Measurements from ENCODE around the gene TLN1.

The TLN1 gene

DNA sequence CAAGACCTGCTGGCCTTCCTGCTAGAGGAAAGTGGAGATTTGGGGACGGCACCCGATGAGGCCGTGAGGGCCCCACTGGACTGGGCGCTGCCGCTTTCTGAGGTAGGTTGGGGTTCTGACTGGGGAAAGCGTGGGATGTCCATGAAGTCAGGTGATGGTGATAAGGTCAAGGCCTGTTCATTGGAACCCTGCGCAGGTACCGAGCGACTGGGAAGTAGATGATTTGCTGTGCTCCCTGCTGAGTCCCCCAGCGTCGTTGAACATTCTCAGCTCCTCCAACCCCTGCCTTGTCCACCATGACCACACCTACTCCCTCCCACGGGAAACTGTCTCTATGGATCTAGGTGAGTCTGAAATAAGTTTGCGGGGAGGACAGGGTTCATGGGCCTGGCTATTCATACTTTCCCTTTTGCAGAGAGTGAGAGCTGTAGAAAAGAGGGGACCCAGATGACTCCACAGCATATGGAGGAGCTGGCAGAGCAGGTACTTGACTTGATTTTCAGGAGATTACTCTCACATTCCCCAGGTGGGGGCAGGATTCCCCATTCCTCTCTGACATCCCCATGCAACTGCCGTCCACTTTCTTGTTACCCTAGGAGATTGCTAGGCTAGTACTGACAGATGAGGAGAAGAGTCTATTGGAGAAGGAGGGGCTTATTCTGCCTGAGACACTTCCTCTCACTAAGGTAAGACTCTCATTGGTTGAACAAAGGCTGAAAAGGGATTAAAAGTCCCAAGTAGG is 976 bp upstream of the TLN1 start:
- DNase-seq (ENCODE audit: low read depth), result peak; percentile 61
- peak overlapping the region; percentile 92 for H3K4me3 ChIP-seq (replicated peaks; ENCODE audit: low read depth, low read length)
- TF ChIP-seq, protein P1, sequence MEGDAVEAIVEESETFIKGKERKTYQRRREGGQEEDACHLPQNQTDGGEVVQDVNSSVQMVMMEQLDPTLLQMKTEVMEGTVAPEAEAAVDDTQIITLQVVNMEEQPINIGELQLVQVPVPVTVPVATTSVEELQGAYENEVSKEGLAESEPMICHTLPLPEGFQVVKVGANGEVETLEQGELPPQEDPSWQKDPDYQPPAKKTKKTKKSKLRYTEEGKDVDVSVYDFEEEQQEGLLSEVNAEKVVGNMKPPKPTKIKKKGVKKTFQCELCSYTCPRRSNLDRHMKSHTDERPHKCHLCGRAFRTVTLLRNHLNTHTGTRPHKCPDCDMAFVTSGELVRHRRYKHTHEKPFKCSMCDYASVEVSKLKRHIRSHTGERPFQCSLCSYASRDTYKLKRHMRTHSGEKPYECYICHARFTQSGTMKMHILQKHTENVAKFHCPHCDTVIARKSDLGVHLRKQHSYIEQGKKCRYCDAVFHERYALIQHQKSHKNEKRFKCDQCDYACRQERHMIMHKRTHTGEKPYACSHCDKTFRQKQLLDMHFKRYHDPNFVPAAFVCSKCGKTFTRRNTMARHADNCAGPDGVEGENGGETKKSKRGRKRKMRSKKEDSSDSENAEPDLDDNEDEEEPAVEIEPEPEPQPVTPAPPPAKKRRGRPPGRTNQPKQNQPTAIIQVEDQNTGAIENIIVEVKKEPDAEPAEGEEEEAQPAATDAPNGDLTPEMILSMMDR (IDR thresholded peaks at IDR 0.05; ENCODE audit: low read length, missing control alignments), result no peak

DNA sequence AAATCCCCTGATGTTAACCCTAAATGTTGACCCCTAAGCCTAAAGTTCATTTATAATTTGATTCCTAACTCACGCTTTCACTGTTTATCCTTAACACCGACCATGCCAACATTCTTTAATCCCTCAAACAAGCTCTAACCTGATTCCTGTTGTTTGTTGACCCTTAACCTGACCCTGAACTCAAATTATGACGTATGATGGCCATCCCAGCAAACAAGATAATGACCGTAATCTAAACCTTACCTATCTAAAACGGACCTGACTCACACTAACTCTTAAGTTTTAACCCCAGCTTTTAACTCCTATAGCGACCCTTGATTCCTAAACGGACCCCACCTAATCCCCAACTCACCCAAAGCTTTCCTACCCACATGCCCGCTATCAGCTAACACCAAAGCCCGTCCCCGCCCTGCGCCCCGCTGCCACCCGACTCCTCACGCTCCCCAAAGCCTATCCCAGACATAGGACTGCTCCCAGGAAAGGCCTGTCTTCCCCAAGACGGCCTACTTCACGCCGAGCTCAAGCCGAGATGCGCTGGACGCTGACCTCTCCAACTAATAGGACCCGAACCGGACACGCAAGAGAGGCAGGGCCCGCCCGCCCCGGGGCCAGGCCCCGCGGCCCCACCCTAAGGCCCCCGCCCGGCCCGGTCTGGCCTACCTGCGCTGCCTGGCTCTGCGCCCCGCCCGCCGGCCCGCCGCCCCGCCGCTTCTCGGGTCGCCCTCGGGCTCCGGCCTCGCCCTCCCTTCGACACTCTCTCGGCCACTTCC is 395 bp downstream of the TLN1 start:
- no peak for DNase-seq (ENCODE audit: low read depth)

DNA sequence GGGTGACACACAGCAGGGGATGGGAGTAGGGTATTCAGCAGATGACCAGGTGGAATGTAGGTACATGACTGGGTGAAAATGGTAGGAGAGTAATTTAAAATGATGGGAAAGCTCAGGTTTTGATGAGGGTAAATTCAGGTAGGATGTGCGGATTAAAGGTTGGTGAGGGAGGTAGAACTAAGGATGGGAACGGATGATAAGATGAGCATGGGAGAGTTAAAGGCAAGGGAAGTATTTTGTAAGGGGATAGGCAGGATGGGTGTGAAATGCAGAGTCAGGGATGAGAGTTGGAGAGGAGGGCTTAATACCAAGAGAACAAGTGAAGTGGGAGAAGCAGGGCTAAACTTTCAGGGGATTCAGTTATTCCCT is 1.5 kb downstream of the TLN1 start:
- DNase-seq (ENCODE audit: low read depth), result no peak
- TF ChIP-seq, protein P1 (IDR thresholded peaks at IDR 0.05; ENCODE audit: low read length, missing control alignments), result no peak
- peak overlapping the region; percentile 92 for H3K4me3 ChIP-seq (replicated peaks; ENCODE audit: low read depth, low read length)

More for the DNA sequence above, 395 bp downstream of the TLN1 start:
- TF ChIP-seq, protein P1 (IDR thresholded peaks at IDR 0.05; ENCODE audit: low read length, missing control alignments), result no peak
- H3K4me3 ChIP-seq (replicated peaks; ENCODE audit: low read depth, low read length), result peak overlapping the region; percentile 92

DNA sequence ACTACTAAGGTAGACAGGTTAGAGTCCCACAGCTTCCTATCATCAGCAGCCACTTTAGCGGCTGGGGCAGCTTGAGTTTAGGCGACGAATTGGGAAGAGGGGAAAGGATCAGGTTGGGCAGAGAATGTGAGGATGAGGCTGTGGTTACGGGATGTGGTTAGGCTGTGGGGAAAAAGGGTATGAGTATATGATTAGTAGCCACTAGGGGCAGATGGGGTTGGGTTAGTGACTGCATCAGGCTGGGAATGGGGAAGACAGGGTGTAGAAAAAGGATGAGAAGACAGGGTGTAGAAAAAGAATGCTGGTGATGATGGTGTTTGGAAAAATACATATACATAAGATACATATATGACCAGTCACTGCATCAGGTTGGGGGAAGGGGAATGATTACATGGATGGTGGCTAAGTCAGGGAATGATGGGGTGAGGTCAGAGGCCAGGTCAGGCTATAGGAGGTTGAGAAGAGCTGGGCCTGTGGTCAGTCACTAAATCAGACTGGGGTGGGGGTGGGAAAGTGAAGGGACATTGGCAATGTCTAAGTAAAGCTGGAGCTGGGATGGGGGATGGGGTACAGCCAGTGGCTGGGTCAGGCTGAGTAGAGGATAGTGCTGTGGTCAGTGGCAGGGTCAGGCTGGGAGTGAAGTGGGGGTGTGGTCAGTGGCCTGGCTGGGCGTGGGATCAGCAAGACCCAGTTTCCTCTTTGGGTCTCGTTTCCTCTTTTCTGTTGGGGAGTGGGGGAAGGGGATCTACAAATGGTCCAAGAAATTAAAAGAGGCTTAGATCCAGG is 2.1 kb downstream of the TLN1 start:
- peak overlapping the region; percentile 92 for H3K4me3 ChIP-seq (replicated peaks; ENCODE audit: low read depth, low read length)
- DNase-seq (ENCODE audit: low read depth), result peak; percentile 79
- TF ChIP-seq, protein P1 (IDR thresholded peaks at IDR 0.05; ENCODE audit: low read length, missing control alignments), result peak; percentile 77

DNA sequence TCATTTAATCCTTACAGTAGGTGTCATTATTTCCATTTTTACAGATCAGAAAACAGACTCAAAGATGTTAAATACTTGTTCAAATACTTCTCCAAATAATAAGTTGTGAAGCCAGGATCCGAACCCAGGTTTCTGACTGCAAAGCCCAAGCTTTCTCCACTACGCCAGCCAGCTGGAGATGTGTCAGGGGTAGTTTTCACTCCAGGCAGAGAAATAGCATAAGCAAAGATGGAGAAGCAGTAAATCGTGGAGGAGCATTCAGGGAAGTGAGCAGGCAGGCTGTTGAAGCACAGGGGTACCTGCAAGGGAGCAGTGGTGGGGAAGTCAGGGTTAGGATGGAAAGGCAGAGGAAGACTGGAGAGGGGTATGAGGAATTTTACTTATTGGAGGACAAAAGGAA is 2.9 kb downstream of the TLN1 start:
- TF ChIP-seq, protein P1 (IDR thresholded peaks at IDR 0.05; ENCODE audit: low read length, missing control alignments), result no peak
- H3K4me3 ChIP-seq (replicated peaks; ENCODE audit: low read depth, low read length), result peak overlapping the region; percentile 92
- DNase-seq (ENCODE audit: low read depth), result no peak

DNA sequence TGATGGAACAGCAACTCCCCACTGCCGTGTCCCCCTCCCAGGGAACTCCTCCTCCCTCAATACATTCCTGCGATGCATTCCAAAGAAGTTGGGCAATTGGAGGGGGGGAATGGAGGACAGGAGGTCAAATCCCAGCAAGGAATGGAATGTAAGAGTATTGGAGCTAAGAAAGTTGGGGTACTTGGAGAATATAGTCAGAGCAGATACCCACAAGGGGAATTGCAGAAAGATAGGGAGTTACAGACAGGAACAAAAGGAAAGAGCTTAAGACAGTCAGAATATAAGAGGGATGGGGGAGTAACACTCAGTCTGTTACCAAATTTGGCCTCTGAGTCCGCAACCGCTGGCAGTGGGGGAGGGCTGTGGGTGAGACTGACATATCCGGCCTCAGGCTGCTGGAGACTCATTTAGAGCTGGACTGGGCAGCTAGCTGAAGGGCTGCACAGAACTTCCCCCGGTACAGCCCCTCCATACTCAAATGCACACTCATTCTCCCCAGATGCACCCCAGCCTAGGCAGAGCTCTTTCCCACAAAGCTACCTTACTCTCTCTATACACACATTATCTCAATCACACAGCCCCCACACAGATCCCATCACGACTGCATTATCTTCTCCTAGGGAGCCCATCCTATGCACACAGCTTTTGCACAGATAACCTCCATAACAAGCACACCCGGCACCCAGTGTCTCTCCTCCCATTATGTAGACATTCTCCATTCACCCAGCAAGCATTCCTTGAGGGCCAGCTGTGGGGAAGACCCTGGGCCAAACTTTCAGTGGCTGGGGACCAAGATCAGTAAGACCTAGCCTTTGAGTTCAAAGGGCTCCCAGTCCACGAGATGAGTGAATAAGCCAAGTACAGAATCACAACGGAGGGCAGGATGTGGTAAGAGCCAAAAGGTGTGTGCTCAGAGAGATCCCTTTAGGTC is 3.7 kb downstream of the TLN1 start:
- peak overlapping the region; percentile 92 for H3K4me3 ChIP-seq (replicated peaks; ENCODE audit: low read depth, low read length)
- TF ChIP-seq, protein P1 (IDR thresholded peaks at IDR 0.05; ENCODE audit: low read length, missing control alignments), result no peak
- peak; percentile 96 for DNase-seq (ENCODE audit: low read depth)

Measured in fibroblast of pulmonary artery (primary cell).